CD4-positive, alpha-beta T cell treated with Interleukin-6 for 4 hours (primary cell): ENCODE data around the gene CTCF.

Experiments used
- DNase-seq: peaks from one replicate; pipeline ENCODE4 v3.0.0-alpha.2; 2020; ENCODE audit warnings: mixed read lengths

CTCF gene

GRCh38 chr16:67666559-67667452 lies 104.5 kb downstream of the CTCF start, which contains the start of the genes C16orf86 and ENKD1:
TSS of gene C16orf86 (plus strand) at chr16:67666814. CDS start at chr16:67666971, 157 bp downstream.
TSS of gene ENKD1 (minus strand) at chr16:67666750. CDS start at chr16:67666442, 308 bp downstream.
- peak; percentile 88 for DNase-seq

DNA sequence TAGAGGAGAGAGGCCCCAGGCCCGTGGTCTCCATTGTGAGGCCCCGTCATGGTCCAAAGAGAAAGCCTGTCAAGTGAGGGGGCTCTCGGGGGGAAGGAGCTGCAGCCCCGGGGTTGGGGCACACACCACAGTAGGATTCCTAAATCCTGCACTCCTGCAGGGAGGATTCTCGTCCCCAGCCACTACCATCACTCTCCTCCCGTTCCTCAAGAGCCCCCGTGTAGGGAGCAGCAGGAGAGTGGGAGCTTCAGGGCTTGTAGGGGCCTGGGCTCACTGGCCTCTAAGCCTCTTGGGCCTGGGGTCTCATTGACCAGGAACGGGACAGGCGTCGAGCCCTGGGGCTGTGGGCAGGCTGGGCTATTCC lies 105.1 kb downstream of the CTCF start:
- no peak for DNase-seq

DNA sequence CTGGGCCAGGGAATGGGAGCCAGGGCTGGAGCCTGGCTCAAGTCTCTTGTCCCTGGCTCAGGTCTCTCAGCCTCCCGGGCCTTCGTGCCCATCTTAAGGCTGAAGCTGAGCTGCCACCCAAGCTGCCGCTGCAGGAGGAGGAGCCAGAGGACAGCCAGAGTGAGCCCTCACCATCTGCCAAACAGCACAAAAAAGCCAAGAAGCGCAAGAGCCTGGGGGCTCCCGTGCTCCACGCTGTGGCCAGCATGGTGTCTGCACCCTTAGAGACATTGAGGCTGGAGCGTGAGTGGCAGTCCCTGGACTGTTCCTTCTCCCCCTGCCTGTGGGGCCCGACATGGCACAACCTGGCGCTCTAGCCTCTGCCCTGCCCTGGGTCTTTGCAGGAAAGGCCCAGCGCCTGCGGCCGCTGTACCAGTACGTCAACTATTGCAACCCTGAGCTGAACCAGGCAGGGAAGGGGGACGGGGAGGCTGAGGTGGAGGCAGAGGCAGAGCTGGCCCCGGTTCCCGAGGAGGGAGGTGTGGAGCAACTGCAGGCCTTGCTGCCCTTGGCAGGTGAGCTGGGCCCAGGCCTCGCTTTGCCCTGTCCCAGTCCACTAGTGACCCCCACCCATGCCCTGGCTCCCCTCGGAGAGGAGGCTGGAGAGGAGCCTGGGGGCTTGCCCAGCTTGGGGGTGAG lies 105.6 kb downstream of the CTCF start:
- peak; percentile 86 for DNase-seq

GRCh38 chr16:67668495-67669157 lies 106.3 kb downstream of the CTCF start:
- peak; percentile 33 for DNase-seq

- no peak for DNase-seq
Measured at GRCh38 chr16:67669499-67670101, 107.3 kb downstream of the CTCF start.

DNA sequence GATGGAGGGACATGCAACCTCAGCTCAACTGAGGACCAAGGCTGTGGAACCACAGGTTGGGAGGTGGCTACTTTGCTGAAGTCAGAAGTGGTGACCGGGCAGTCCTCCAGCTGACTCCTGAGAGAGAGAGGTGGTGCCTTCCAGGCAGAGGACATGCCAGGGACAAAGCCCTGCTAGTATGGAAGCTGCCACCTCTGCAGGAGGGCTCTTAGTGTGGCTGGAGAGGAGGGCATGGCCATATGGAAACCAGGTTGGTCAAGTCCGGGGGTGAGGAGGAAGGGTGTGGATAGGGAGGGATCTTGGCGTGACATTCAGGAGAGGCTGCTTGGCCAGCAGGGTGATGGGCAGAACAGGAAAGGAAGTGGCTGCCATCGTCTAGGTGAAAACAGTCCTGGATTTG lies 110.0 kb downstream of the CTCF start:
- DNase-seq: no peak

- peak; percentile 66 for DNase-seq
Measured at GRCh38 chr16:67672739-67673662, 110.7 kb downstream of the CTCF start.

GRCh38 chr16:67673712-67674580 lies 111.6 kb downstream of the CTCF start:
- DNase-seq: no peak

GRCh38 chr16:67674851-67675578 lies 112.7 kb downstream of the CTCF start:
- DNase-seq: no peak

- DNase-seq: no peak
Measured at GRCh38 chr16:67675579-67675935, 113.2 kb downstream of the CTCF start.

GRCh38 chr16:67675999-67676398 lies 113.7 kb downstream of the CTCF start:
- no peak for DNase-seq

- DNase-seq: no peak
Measured at GRCh38 chr16:67676516-67676915, 114.2 kb downstream of the CTCF start.

- no peak for DNase-seq
Measured at GRCh38 chr16:67676939-67677338, 114.6 kb downstream of the CTCF start.

- no peak for DNase-seq
Measured at GRCh38 chr16:67677712-67678111, 115.4 kb downstream of the CTCF start.

DNA sequence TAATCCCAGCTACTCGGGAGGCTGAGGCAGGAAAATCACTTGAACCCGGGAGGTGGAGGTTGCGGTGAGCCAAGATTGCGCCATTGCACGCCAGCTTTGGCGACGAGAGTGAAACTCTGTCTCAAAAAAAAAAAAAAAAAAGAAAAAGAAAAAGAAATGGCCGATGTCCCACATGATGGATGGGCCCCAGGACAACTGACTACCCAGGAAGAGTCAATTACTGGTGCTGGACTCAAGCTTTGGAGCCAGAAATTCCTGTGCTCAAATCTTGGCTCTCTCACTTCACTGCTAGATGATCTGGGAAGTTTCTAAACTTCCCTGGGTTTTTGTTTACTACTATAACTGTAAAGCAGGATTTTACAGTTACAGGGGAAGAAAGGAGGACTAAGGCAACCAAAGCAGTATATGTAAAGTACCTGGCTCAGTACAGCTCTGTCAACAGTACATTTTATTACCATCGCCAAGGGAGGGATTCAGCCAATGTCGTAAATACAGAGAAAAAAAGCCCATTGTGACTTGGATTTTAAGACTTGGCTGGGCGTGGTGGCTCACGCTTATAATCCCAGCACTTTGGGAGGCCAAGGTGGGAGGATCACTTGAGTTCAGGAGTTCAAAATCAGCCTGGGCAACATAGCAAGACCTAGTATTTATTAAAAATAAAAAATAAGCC lies 116.2 kb downstream of the CTCF start:
- no peak for DNase-seq

GRCh38 chr16:67679935-67680897 lies 117.9 kb downstream of the CTCF start:
- no peak for DNase-seq

- no peak for DNase-seq
Measured at GRCh38 chr16:67683767-67684166, 121.4 kb downstream of the CTCF start.

DNA sequence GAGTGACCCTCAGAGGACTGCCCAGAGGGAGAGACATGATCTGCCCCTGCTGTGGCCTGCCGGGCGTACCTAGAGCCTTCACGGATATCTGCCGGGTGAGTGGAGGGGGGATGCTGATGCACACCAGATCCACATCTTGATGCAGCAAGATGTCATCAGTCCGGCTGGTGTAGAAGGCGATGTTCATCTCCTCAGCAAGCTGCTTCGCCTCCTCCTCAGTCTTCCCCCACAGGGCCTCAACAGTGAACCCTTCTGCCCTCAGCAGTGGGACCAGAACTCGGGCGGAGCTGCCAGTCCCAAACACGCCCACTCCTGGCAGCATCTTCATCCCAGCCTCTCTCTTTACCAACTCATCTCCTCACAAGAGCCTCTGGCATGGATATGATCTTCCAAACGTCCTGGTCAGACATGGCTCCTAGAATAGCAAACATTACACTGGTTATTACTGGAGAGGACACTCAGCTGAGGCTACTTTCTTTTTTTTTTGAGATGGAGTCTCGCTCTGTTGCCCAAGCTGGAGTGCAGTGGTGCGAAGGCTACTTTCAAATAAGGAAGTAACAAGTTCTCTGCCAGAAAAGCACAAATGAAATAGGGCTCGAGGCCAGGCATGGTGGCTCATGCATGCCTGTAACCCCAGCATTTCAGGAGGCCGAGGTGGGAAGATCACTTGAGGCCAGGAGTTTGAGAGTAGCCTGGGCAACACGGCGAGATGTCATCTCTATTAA lies 123.2 kb downstream of the CTCF start:
- DNase-seq: no peak
